ENCODE measurements around the gene YKT6. TPM values are rescaled to one million over a fixed set of nuclear protein-coding genes. Genes with fewer than 3 reads are reported as not detected.

The YKT6 gene
- total RNA-seq, 1 donor from 2014 or later: 131 TPM

DNA sequence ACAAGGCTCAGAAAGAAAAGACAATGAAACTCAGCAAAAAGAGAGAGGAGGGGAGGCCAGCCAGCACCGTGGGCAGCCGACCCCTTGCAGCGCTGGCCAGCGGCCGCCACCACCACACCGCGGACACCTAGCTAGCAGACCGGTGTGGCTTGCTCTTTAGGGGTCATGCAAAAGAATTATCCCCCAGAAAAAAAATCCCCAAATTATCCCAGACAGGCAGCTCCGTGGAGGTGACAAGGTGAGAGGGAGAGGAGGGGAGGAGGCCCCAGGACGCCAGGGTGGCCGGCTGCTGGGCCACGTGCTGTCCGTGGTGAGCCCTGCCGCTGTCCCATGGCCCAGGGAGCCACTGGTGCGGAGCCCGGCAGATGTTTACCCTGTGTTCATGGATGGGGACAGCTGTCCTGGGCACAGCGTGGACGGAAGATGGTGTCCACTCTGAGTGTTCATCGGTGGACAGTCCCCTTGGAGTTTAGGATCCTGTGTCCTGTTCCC lies 16.5 kb downstream of the YKT6 start:
- no peak overlapping the region for H3K27ac Mint-ChIP-seq (ENCODE audit: unreplicated experiment)

GRCh38 chr7:44217852-44218402 lies 17.1 kb downstream of the YKT6 start:
- peaks cover 2% of the 10 kb centered on the region for H3K36me3 Mint-ChIP-seq (ENCODE audit: low read depth)
- peaks cover 4% of the 10 kb centered on the region for H3K27me3 Mint-ChIP-seq (ENCODE audit: low read depth)
- peak; percentile 87 for DNase-seq (ENCODE audit: low spot score)
- no peaks in the 10 kb centered on the region for H3K9me3 Mint-ChIP-seq (ENCODE audit: low read depth)
- H3K4me3 Mint-ChIP-seq (ENCODE audit: unreplicated experiment): no peak overlapping the region
- no peak for TF ChIP-seq CTCF (IDR thresholded peaks at IDR 0.05)
- peaks cover 3% of the 10 kb centered on the region for H3K4me1 Mint-ChIP-seq (ENCODE audit: low read depth)
- H3K27ac Mint-ChIP-seq (ENCODE audit: unreplicated experiment): no peak overlapping the region

More for the DNA sequence above, 16.5 kb downstream of the YKT6 start:
- Mint-ChIP-seq H3K4me3 (ENCODE audit: unreplicated experiment) (no peak overlapping the region), H3K27me3 (ENCODE audit: low read depth) (peaks cover 4% of the 10 kb centered on the region), H3K9me3 (ENCODE audit: low read depth) (no peaks in the 10 kb centered on the region), H3K36me3 (ENCODE audit: low read depth) (peaks cover 5% of the 10 kb centered on the region), H3K4me1 (ENCODE audit: low read depth) (peaks cover 3% of the 10 kb centered on the region)
- no peak for TF ChIP-seq CTCF (IDR thresholded peaks at IDR 0.05)
- peak; percentile 68 for DNase-seq (ENCODE audit: low spot score)

GRCh38 chr7:44218418-44219201 lies 17.8 kb downstream of the YKT6 start:
- peak; percentile 27 for TF ChIP-seq CTCF (IDR thresholded peaks at IDR 0.05)
- peaks cover 2% of the 10 kb centered on the region for H3K36me3 Mint-ChIP-seq (ENCODE audit: low read depth)
- peaks cover 4% of the 10 kb centered on the region for H3K27me3 Mint-ChIP-seq (ENCODE audit: low read depth)
- DNase-seq (ENCODE audit: low spot score): peak; percentile 82
- no peak overlapping the region for H3K4me3 Mint-ChIP-seq (ENCODE audit: unreplicated experiment)
- peaks cover 3% of the 10 kb centered on the region for H3K4me1 Mint-ChIP-seq (ENCODE audit: low read depth)
- no peak overlapping the region for H3K27ac Mint-ChIP-seq (ENCODE audit: unreplicated experiment)
- no peaks in the 10 kb centered on the region for H3K9me3 Mint-ChIP-seq (ENCODE audit: low read depth)

GRCh38 chr7:44219371-44220045 lies 18.7 kb downstream of the YKT6 start:
- Mint-ChIP-seq H3K4me3 (ENCODE audit: unreplicated experiment) (no peak overlapping the region), H3K4me1 (ENCODE audit: low read depth) (peaks cover 3% of the 10 kb centered on the region), H3K36me3 (ENCODE audit: low read depth) (no peaks in the 10 kb centered on the region), H3K9me3 (ENCODE audit: low read depth) (no peaks in the 10 kb centered on the region), H3K27ac (ENCODE audit: unreplicated experiment) (no peak overlapping the region), H3K27me3 (ENCODE audit: low read depth) (peaks cover 4% of the 10 kb centered on the region)
- TF ChIP-seq CTCF (IDR thresholded peaks at IDR 0.05): no peak
- DNase-seq (ENCODE audit: low spot score): peak; percentile 72

GRCh38 chr7:44220046-44220357 lies 19.2 kb downstream of the YKT6 start:
- Mint-ChIP-seq H3K36me3 (ENCODE audit: low read depth) (no peaks in the 10 kb centered on the region), H3K4me3 (ENCODE audit: unreplicated experiment) (no peak overlapping the region), H3K27ac (ENCODE audit: unreplicated experiment) (no peak overlapping the region)

More at GRCh38 chr7:44220046-44220357, 19.2 kb downstream of the YKT6 start:
- DNase-seq (ENCODE audit: low spot score): peak; percentile 90
- H3K9me3 Mint-ChIP-seq (ENCODE audit: low read depth): no peaks in the 10 kb centered on the region
- H3K4me1 Mint-ChIP-seq (ENCODE audit: low read depth): peaks cover 3% of the 10 kb centered on the region
- peaks cover 4% of the 10 kb centered on the region for H3K27me3 Mint-ChIP-seq (ENCODE audit: low read depth)
- no peak for TF ChIP-seq CTCF (IDR thresholded peaks at IDR 0.05)
